GM21529 (cell line): Measurements from ENCODE around the gene BZW2.
"Not testable (repeated sequence)": the region's sequence is repeated elsewhere in the genome, so short reads cannot be mapped to it uniquely, and the experiment has no call there.

Source experiments
- ATAC-seq: cut with Tn5 transposase; IDR thresholded peaks from one replicate; pipeline ENCODE4 v1.9.1; 2021; ENCODE audit not compliant: unreplicated experiment

BZW2 gene

DNA sequence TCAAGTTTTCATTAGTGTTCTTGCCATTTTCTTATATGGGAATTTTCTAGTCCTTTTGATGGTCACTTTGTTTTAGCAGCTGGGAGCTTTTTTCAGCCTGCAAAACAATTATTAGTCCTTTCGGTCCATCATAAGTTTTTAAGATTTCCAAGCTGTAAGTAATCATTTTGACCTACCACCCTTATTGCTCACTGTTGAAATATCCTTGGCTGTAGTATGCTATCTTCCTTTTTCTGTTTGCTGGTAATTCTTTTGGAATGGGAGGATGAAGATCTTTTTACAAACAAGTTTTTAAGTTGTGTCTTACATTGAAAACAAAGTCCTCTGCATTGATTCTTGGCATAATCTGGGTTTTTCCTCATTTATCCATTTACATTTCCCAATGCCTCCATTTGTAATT lies 24.0 kb downstream of the BZW2 start:
- no peak for ATAC-seq

DNA sequence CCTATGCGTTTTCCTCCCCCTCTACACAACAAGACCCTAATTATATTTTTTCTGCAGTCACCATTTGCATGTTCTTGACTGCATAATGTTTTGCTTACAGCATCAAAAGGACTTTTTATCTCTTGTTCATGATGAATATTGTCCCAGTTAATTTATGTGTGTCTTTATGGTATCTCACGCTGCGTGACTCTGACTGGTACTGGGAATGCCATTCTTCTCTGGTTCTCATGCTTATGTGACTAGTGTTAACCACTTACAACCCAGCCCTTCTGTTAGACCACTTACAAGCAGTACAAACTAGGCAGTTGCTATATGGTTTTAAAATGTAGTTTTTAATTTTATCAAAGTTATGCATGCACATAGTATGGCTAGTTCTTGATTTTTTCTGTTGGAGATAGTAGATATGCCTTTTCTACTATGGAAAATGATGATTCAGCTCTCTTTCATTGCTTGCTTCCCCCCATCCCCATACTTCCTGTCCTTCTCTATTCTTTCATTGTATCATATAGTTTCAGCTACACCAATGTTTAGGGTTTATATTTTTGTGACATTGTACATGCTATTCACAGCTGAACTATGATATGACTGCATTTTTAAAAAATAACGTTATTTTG lies 24.9 kb downstream of the BZW2 start:
- ATAC-seq, result no peak

DNA sequence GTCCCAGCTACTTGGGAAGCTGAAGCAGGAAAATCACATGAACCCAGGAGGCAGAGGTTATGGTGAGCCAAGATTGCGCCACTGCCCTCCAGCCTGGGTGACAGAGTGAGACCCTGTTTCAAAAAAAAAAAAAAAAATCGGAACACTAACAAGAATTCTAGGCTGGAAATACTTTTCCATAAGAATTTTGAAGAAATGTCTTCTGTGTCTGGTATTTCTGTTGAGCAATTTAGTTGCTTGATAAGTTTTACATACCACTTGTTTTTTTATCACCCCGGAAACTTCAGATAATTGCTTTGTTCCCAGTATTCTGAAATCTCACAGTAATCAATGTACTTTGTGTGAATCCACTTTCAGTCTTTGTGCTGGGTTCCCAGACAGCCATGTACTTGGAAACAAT lies 25.8 kb downstream of the BZW2 start:
- ATAC-seq, result no peak

DNA sequence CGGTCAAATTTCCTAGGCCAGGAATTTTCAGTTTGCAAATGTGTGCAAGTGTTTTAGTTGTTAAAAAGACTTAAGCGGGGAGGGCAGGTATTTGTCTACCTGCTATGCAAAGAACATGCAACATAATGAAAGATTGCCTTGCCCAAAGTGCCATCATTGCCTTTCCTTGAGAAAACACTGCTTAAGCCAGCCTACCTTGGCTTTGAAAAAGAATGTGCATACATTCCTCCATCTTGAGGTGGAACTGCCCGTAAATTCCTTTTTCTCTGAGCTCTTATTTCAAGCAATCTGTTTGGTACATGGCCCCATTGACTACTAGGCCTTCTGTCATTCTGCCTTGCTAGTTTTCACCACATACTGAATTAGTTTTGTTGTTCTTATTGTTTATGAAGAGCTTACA lies 29.3 kb downstream of the BZW2 start:
- no peak for ATAC-seq

DNA sequence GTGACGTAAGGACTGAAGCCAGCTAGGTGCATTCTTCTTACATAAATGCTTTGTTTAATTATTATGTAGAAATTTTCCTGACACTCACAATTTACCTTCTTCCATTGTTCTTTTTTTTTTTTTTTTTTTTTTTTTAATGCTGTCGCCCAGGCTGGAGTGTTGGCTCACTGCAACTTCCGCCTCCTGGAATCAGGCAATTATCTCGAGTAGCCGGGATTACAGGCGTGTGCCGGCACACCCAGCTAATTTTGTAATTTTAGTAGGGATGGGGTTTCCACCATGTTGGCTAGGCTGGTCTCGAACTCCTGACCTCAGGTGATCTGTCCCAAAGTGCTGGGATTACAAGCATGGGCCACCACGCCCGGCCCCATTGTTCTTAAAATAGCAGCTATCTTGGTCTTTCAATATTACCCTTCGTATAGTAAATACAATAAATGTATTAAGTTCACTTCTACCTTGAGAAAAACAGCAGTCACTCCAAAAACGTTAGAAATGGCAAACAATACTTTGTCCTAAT lies 32.1 kb downstream of the BZW2 start:
- ATAC-seq, result no peak

DNA sequence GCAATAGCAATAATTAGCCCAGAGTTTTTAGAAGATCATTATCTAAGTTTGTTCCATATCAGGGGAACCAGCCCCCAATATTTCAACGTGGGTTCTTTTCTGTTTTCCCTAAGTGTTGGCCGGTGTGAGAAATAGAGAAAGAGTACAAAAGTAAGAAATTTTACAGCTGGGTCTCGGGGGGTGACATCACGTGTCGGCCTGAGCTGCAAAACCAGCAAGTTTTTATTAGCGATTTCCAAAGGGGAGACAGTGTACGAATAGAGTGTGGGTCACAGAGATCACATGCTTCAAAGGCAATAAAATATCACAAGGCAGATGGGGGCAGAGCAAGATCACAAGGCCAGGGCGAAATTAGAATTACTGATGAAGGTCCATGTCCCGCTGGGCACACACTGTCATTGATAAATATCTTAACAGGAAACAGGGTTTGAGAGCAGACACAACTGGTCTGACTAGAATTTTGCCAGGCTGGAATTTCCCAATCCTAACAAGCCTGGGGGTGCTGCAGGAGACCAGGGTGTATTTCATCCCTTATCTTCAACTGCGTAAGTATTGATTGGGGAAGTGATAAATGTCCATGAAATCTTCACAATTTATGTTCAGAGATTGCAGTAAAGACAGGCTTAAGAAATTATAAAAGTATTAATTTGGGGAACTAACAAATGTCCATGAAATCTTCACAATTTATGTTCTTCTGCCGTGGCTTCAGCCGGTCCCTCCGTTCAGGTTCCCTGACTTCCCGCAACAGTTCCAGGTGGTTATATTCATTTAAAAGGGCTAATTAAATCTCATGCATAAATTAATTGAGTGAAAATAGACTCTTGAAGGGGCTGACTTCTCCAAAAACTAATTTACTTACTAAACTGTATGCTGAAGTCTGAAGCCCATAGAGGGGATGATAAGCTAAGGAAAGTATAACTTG lies 32.9 kb downstream of the BZW2 start:
- ATAC-seq, result not testable (repeated sequence)

DNA sequence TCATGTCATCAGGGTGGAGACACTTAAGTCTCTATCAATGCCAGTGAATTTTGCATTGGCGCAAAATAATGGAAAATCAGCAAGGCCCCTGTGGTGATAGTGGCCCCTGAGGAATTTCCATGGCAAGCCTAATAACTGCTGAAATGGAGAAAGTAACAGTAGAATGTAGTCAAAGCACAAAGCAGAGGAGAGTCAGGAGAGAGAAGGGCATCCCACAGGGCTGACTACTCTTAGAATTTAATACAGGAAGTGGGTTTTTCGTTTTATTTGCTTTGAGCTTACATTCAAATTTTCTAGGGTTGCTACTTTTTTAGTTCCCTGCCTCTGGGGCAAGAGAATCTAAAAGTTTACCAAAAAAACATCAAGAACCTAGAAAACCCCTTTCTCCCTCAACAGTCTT lies 39.0 kb downstream of the BZW2 start:
- ATAC-seq, result no peak

DNA sequence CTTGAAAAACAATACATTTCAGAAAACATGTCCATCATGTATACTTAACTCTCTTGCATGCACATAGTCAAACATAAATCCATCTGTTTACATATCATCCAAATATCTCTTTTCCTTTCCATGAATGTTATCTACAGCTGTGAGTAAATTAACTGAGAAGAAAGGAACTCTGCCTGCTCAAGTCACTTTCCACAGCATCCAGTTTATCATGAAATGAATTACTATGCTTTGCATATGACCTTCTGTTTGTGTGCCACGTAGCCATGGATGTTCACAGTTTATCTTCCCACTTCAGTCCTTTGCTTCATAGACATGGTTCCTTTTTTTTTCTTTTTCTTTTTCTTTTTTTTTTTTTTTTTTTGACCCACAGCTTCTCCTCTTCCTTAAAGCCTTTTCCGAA lies 39.6 kb downstream of the BZW2 start:
- no peak for ATAC-seq

DNA sequence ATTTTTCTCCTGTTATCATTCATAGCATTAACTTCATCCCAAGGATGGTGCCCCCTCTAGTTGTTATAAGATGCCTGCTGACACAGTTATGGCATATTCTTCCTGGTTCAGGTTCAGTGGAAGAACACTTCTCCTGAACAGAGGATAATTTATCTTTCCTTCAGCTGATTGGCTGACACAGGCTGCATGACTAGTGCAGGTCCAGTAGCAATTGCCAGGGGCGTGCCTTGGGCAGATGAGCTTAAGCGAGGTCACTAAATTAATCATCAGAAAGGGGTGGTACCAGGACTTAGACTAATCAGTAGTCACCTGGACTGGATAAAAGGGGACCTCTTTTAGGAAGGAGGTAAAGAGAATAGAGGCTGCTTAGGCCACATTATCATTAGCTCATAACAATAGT lies 42.3 kb downstream of the BZW2 start:
- ATAC-seq, result no peak

DNA sequence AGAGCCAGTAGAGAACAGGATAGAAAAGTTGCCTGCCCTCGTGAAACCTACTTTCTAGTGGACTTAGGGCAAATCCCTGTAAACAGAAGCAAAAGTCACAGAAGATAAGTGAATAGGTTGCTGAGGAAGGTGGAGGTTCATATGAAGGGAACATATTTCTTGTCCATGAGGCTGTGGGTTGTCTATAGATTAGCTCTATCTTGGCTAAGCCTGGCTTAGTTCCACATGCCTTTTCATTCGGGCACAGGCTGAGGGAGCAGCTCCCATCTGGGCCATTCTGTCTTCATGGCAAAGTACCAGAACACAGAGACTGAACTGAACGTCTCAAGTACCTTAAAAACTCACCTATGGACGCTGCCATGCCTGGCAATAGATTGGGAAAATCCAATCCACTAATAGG lies 45.3 kb downstream of the BZW2 start:
- ATAC-seq, result no peak

DNA sequence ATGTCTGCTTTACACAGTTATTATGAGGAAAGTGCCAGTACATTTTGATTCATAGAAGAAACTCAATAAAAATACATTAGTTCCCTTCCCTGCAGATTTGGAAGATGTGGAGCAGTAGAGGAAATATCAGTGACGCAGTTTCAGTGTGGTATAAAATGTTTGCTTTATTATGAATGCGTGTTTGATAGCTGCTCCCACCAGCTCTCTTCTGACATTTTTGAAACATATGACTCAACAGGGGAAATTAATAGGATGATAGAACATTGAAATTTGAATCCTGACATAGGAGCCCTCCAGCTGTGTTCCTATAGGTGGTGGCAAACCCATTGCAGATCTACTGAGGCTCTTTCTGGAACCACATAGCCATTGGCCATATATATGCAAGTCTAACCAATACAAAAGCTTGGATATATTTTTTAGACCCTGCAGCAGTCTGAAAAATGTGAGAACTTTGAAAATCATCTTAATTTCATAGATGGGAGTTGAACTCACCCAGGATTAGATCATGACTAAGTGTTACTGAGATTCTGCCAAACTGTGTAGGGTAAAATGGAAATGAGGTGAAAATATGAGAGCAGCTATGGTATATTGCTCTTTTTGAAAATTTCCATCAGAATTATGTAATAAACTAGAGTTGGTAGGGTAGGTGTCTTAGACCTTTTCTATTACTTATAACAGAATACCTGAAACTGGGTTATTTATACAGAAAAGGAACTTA lies 47.8 kb downstream of the BZW2 start:
- ATAC-seq, result no peak

DNA sequence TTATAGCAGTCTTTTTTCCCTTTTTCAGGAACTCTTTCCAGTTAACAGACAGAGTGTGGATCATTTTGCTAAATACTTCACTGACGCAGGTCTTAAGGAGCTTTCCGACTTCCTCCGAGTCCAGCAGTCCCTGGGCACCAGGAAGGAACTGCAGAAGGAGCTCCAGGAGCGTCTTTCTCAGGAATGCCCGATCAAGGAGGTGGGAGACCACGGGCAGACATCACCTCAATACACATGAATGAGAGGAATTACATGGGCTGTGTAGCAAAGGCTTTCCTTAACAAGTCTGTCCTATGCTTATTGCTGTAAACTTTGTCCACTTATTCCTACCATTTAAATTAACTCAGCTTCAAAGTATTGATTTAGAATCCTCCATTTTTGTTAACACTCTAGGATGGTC lies 48.8 kb downstream of the BZW2 start:
- no peak for ATAC-seq

DNA sequence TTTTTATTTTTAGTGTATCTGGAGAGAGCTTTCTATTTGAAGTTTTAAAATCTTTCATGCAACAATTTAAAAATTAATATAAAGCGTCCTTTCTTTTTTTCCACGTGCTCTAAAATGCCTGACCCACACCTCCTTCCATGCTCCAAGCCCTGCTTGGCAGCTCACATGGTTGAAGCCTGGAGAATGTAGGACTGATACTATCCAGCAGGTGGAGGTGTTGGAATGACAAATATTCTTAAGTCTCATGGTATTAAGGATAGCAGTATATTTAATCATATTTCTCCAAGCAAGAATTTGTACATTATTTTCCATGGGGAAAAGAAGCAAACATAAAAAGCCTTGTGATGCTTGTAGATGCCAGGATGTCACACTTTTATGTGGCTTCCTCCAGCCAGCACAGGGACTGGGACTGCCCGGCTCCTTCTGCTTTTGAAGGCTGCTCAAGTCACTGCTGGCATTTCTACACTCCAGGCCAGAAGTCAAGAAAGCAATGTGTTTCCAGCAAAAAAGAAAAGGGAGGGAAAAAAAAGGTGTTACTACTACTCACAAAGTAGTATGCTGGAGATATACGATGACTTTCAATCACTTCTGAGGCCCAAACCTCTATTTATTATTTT lies 49.7 kb downstream of the BZW2 start:
- no peak for ATAC-seq

DNA sequence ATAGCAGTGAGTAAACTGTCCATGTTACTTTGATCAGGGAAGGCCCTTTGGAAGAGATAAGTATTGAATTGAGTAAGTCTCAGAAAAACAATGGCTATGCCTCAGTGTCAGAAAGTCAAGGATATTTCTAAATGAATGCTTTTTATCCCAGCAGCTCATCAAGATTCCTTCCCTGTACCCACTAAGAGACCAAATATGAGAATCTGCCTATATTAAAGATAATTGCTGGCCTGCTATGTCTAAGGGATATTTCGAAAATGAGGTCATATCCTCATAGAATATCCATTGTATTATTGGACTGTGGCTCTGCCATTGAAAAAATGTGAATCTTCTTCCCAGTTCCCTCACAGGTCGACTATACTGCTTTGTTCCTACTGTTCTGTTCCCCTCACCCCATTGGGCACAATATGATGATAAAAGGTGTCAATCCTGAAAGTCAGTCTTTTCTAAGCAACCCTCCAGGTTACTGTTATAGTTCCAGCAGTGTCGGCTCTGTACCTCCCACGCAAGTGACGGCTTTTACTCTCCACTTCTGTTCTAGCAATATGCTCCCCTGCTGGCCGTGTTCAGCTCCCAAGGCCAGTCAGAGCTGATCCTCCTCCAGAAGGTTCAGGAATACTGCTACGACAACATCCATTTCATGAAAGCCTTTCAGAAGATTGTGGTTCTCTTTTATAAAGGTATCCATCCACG lies 51.7 kb downstream of the BZW2 start:
- no peak for ATAC-seq

DNA sequence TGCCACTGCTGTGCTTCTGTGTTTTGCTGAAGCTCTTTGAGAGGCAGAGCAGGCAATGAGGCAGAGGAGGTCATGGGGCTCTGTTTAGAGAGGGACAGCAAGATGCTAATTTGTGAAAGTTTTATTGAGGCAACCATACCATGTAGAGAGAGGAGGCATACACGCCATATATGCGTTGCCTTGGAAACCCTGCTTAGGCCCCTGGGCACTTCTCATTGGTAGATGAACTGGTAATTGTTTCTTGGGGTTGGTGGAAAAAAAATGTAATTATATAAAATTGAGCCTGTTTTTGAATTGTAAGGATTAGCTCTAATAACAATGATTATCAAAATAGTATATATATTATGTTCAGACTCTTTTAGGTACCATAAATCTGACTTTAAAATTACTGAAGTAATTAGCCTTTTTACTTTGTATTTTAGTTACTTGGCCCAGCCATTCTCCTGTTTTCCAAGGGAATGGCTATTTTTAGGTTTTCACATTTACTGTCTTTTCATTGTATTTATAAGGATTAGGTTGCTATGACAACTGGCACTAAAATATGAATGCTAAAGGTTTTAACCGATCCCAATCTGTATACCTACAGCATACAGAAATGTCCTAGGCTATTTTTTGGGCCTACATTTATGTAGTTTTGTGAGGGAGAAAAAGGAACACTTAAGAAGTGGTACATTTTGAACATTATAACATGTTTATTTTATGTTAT lies 52.4 kb downstream of the BZW2 start:
- no peak for ATAC-seq

DNA sequence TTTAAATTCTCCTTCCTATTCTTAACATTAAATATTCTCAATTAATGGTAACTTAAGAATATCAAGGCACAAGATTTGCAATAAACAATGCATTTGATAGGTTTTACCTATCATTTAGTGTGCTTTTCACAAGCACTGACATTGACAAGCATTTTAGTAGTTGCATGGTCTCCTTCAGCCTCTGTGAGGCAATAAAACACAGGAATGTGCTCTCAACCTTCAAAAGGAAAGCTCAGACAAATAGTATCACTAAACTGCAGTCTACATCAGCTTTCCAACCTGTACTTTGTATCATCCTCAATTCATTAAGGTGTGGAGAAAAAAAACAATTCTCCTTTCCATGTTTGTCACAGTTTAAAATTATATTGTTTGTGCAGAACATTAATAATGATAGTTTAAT lies 56.5 kb downstream of the BZW2 start:
- no peak for ATAC-seq

DNA sequence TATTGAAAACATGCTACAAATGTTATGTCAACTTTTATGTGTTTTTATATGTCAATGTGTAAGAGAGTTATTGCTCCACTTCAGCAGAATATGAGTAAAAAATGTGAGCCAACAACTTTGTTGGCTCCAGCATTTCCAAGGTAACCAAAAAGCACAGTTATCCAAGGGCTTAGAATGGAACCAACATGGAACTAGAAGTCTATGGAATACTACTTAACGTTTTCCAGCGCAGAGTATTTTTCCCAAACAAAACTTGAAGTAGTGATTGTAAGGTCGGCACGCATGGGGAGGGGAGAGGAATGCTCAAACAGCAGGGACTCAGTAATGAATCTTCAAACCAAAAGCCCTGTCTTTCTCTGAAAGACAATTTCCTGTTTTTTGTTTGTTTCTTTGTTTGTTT lies 62.5 kb downstream of the BZW2 start:
- no peak for ATAC-seq

DNA sequence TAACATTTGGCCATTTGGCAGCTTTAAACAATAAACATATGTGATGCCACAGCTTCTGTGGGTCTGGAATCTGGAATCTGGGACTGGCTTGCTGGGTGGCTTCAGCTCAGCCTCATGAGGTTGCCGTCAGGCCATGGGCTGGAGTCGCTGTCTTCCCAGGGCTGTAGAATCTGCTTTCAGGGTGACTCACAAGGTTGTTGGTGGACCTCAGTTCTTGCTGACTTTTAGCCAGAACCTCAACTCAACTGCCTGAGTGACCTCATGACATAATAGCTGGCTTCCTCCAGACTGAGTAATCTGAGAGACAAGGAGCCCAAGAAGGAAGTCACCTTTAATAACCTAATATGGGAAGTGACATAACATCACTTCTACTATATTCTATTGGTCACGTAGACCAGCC lies 63.0 kb downstream of the BZW2 start:
- ATAC-seq, result no peak

DNA sequence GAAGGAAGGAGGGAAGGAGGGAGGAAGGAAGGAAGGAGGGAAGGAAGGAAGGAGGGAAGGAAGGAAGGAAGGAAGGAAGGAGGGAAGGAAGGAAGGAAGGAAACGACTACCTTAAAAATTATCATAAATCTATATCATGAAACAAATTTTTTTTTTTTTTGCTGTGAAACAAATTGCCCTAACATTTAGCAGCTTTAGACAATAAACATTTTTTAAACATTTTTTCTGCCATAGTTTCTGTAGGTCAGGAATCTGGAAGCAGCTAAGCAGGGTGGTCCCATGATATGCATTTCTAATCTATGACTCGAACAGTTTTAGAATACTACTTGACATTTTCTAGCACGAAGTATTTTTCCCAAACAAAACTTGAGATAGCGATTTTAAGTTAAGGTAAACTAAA lies 64.7 kb downstream of the BZW2 start:
- ATAC-seq, result no peak

DNA sequence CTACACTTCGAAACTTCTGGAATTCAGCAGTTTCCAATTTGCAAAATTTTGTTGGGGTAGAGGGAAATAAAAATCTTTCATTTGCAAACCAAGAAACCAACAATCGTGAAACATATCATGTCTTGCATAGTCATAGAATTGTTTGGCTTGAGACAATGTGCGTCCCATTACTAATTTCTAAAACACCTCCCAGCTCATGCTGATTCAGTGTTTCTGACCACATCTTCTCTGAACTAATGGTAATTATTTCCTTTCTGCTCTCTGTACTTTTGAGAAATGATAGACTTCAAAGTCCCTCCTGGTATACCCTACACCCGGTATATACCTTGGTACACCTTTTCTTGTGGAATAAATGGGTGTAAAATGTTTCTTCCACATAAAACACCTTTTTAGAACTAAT lies 65.7 kb downstream of the BZW2 start:
- no peak for ATAC-seq
